ENCODE results near the gene SNX10. TPM values are rescaled to one million over a fixed set of nuclear protein-coding genes. Genes with fewer than 3 reads are reported as not detected.
"Not testable (repeated sequence)": the region's sequence is repeated elsewhere in the genome, so short reads cannot be mapped to it uniquely, and the experiment has no call there.

The SNX10 gene
- polyA plus RNA-seq (ENCODE audit: insufficient read length in 4 of 4): 10 to 100 TPM in 3 of 4 donors, 1 to 10 TPM in 1; 9.0 to 26.1 (median 20.7) TPM

GRCh38 chr7:26291699-26292538 is at the start of gene SNX10:
Gene SNX10 (plus strand): TSS chr7:26291862. CDS start chr7:26346443, 54,581 bp downstream.
- peak in 2 of 4 donors; percentile 37 to 39 for DNase-seq (ENCODE audit: low read depth in 4 of 4, low spot score in 3 of 4)

GRCh38 chr7:26245150-26245549 is 46.5 kb upstream of the SNX10 start:
- DNase-seq (ENCODE audit: low read depth in 4 of 4, low spot score in 3 of 4): no peak

- no peak for DNase-seq (ENCODE audit: low read depth in 4 of 4, low spot score in 3 of 4)
These were observed 41.4 kb upstream of the SNX10 start for GRCh38 chr7:26250239-26250638.

GRCh38 chr7:26261866-26262265 is 29.8 kb upstream of the SNX10 start:
- not testable (repeated sequence) for DNase-seq (ENCODE audit: low read depth in 4 of 4, low spot score in 3 of 4)

GRCh38 chr7:26265065-26265464 is 26.6 kb upstream of the SNX10 start:
- DNase-seq (ENCODE audit: low read depth in 4 of 4, low spot score in 3 of 4): no peak

- DNase-seq (ENCODE audit: low read depth in 4 of 4, low spot score in 3 of 4): no peak
These were observed 26.1 kb upstream of the SNX10 start for GRCh38 chr7:26265499-26266075.

GRCh38 chr7:26267601-26268166 is 24.0 kb upstream of the SNX10 start:
- DNase-seq (ENCODE audit: low read depth in 4 of 4, low spot score in 3 of 4): no peak

GRCh38 chr7:26275213-26275612 is 16.4 kb upstream of the SNX10 start:
- DNase-seq (ENCODE audit: low read depth in 4 of 4, low spot score in 3 of 4): no peak

- no peak for DNase-seq (ENCODE audit: low read depth in 4 of 4, low spot score in 3 of 4)
These were observed 12.9 kb upstream of the SNX10 start for GRCh38 chr7:26278770-26279169.

- DNase-seq (ENCODE audit: low read depth in 4 of 4, low spot score in 3 of 4): no peak
These were observed 12.3 kb upstream of the SNX10 start for GRCh38 chr7:26279405-26279804.

GRCh38 chr7:26280097-26280496 is 11.6 kb upstream of the SNX10 start:
- no peak for DNase-seq (ENCODE audit: low read depth in 4 of 4, low spot score in 3 of 4)

GRCh38 chr7:26280723-26281122 is 10.9 kb upstream of the SNX10 start:
- no peak for DNase-seq (ENCODE audit: low read depth in 4 of 4, low spot score in 3 of 4)

- no peak for DNase-seq (ENCODE audit: low read depth in 4 of 4, low spot score in 3 of 4)
These were observed 7.2 kb upstream of the SNX10 start for GRCh38 chr7:26284477-26284876.

GRCh38 chr7:26284995-26285632 is 6.5 kb upstream of the SNX10 start:
- DNase-seq (ENCODE audit: low read depth in 4 of 4, low spot score in 3 of 4): no peak

GRCh38 chr7:26286157-26286556 is 5.5 kb upstream of the SNX10 start:
- no peak for DNase-seq (ENCODE audit: low read depth in 4 of 4, low spot score in 3 of 4)

- not testable (repeated sequence) for DNase-seq (ENCODE audit: low read depth in 4 of 4, low spot score in 3 of 4)
These were observed 3.5 kb upstream of the SNX10 start for GRCh38 chr7:26288126-26288525.

- no peak for DNase-seq (ENCODE audit: low read depth in 4 of 4, low spot score in 3 of 4)
These were observed 411 bp upstream of the SNX10 start for GRCh38 chr7:26291251-26291650.

- DNase-seq (ENCODE audit: low read depth in 4 of 4, low spot score in 3 of 4): no peak
These were observed 1.3 kb downstream of the SNX10 start for GRCh38 chr7:26292768-26293560.

- no peak for DNase-seq (ENCODE audit: low read depth in 4 of 4, low spot score in 3 of 4)
These were observed 2.1 kb downstream of the SNX10 start for GRCh38 chr7:26293569-26294308.

GRCh38 chr7:26295015-26295414 is 3.4 kb downstream of the SNX10 start:
- DNase-seq (ENCODE audit: low read depth in 4 of 4, low spot score in 3 of 4): no peak

All from left renal pelvis (tissue), 4 donors.